HG02852 (cell line): ENCODE data around the gene NAA30.

ENCODE experiments used
- ATAC-seq: cut with Tn5 transposase; IDR thresholded peaks from one replicate; pipeline ENCODE4 v1.9.1; 2021; ENCODE audit warnings: mild to moderate bottlenecking, moderate library complexity; ENCODE audit not compliant: unreplicated experiment

Gene NAA30

GRCh38 chr14:57391517-57392195 is 1.3 kb downstream of the NAA30 start:
- ATAC-seq = no peak

- ATAC-seq = no peak
Observed at GRCh38 chr14:57392830-57393229, 2.4 kb downstream of the NAA30 start.

GRCh38 chr14:57400556-57401494 is 10.4 kb downstream of the NAA30 start:
- no peak for ATAC-seq

GRCh38 chr14:57401501-57401900 is 11.1 kb downstream of the NAA30 start:
- no peak for ATAC-seq

- no peak for ATAC-seq
Observed at GRCh38 chr14:57402173-57402852, 11.9 kb downstream of the NAA30 start.

- ATAC-seq = no peak
Observed at GRCh38 chr14:57403521-57403864, 13.1 kb downstream of the NAA30 start.

- ATAC-seq = no peak
Observed at GRCh38 chr14:57405562-57405961, 15.2 kb downstream of the NAA30 start.

GRCh38 chr14:57408037-57408436 is 17.7 kb downstream of the NAA30 start:
- no peak for ATAC-seq

- no peak for ATAC-seq
Observed at GRCh38 chr14:57408634-57409033, 18.2 kb downstream of the NAA30 start.

GRCh38 chr14:57412341-57412740 is 22.0 kb downstream of the NAA30 start:
- no peak for ATAC-seq

- ATAC-seq = no peak
Observed at GRCh38 chr14:57413849-57414248, 23.5 kb downstream of the NAA30 start.

GRCh38 chr14:57417228-57417627 is 26.8 kb downstream of the NAA30 start:
- ATAC-seq = no peak

- ATAC-seq = no peak
Observed at GRCh38 chr14:57418999-57419398, 28.6 kb downstream of the NAA30 start.

- ATAC-seq = no peak
Observed at GRCh38 chr14:57420033-57420432, 29.6 kb downstream of the NAA30 start.

- no peak for ATAC-seq
Observed at GRCh38 chr14:57420986-57421385, 30.6 kb downstream of the NAA30 start.

GRCh38 chr14:57435923-57436322 is 45.5 kb downstream of the NAA30 start:
- ATAC-seq = no peak

- ATAC-seq = no peak
Observed at GRCh38 chr14:57461777-57462320, 71.5 kb downstream of the NAA30 start.

GRCh38 chr14:57462551-57462950 is 72.2 kb downstream of the NAA30 start:
- no peak for ATAC-seq

GRCh38 chr14:57464008-57464730 is 73.8 kb downstream of the NAA30 start:
- no peak for ATAC-seq
